Measurements from ENCODE around the gene ZNF638. TPM values are rescaled to one million over a fixed set of nuclear protein-coding genes. Genes with fewer than 3 reads are reported as not detected.

The ZNF638 gene
- total RNA-seq, 2 donors from 2014 or later: 196 to 208 TPM

GRCh38 chr2:71379086-71379485, 47.5 kb downstream of the ZNF638 start:
- Histone ChIP-seq H3K4me3 (ENCODE audit: low read length) (no peak overlapping the region), H3K27me3 (ENCODE audit: control insufficient read depth, insufficient read depth, low read length, poor library complexity, severe bottlenecking) (no peaks in the 10 kb centered on the region), H3K36me3 (ENCODE audit: control insufficient read depth, insufficient read depth, low read length) (peaks cover 91% of the 10 kb centered on the region), H3K9ac (ENCODE audit: extremely low read depth, low read length, poor library complexity, severe bottlenecking) (no peak overlapping the region), H3K27ac (ENCODE audit: low read depth, low read length) (no peak overlapping the region), H3K9me3 (ENCODE audit: control insufficient read depth, low read length) (no peaks in the 10 kb centered on the region), H3K4me1 (ENCODE audit: control insufficient read depth, insufficient read depth, low read length) (no peaks in the 10 kb centered on the region)
- no peak for DNase-seq
- Mint-ChIP-seq H3K36me3 (ENCODE audit: low read depth) (peaks cover 67% of the 10 kb centered on the region), H3K9me3 (no peaks in the 10 kb centered on the region), H3K4me1 (no peaks in the 10 kb centered on the region), H3K27me3 (ENCODE audit: insufficient read depth) (no peaks in the 10 kb centered on the region), H3K27ac (peak overlapping the region; percentile 74), H3K4me3 (no peak overlapping the region)
- TF ChIP-seq CTCF (conservative IDR thresholded peaks at IDR 0.05): no peak
- 93 to 96% methylated on average over 3 to 4 of the region's 4 CpGs for WGBS, 2 experiments (ENCODE audit: insufficient coverage in 1 of 2, insufficient read length in 1 of 2)

GRCh38 chr2:71380665-71381064, 49.1 kb downstream of the ZNF638 start:
- Histone ChIP-seq H3K9me3 (ENCODE audit: control insufficient read depth, low read length) (no peaks in the 10 kb centered on the region), H3K4me1 (ENCODE audit: control insufficient read depth, insufficient read depth, low read length) (no peaks in the 10 kb centered on the region), H3K4me3 (ENCODE audit: low read length) (no peak overlapping the region), H3K9ac (ENCODE audit: extremely low read depth, low read length, poor library complexity, severe bottlenecking) (no peak overlapping the region), H3K36me3 (ENCODE audit: control insufficient read depth, insufficient read depth, low read length) (peaks cover 91% of the 10 kb centered on the region), H3K27ac (ENCODE audit: low read depth, low read length) (no peak overlapping the region), H3K27me3 (ENCODE audit: control insufficient read depth, insufficient read depth, low read length, poor library complexity, severe bottlenecking) (no peaks in the 10 kb centered on the region)
- WGBS, 2 experiments (ENCODE audit: insufficient coverage in 1 of 2, insufficient read length in 1 of 2): 96% methylated on average over 3 of the region's 3 CpGs; no CpG with 5 or more reads in 1 of the 2 experiments
- H3K27ac Mint-ChIP-seq: no peak overlapping the region
- H3K4me3 Mint-ChIP-seq: no peak overlapping the region
- no peaks in the 10 kb centered on the region for H3K27me3 Mint-ChIP-seq (ENCODE audit: insufficient read depth)
- no peaks in the 10 kb centered on the region for H3K9me3 Mint-ChIP-seq
- DNase-seq: no peak
- H3K36me3 Mint-ChIP-seq (ENCODE audit: low read depth): peaks cover 67% of the 10 kb centered on the region
- no peaks in the 10 kb centered on the region for H3K4me1 Mint-ChIP-seq
- TF ChIP-seq CTCF (conservative IDR thresholded peaks at IDR 0.05): no peak

GRCh38 chr2:71385012-71385411, 53.4 kb downstream of the ZNF638 start:
- H3K27ac ChIP-seq (ENCODE audit: low read depth, low read length): no peak overlapping the region
- no peak overlapping the region for H3K9ac ChIP-seq (ENCODE audit: extremely low read depth, low read length, poor library complexity, severe bottlenecking)
- Mint-ChIP-seq H3K9me3 (peaks cover 20% of the 10 kb centered on the region), H3K27ac (no peak overlapping the region), H3K4me1 (no peaks in the 10 kb centered on the region), H3K27me3 (ENCODE audit: insufficient read depth) (no peaks in the 10 kb centered on the region), H3K36me3 (ENCODE audit: low read depth) (peaks cover 80% of the 10 kb centered on the region), H3K4me3 (no peak overlapping the region)
- no peak overlapping the region for H3K4me3 ChIP-seq (ENCODE audit: low read length)
- peaks cover 96% of the 10 kb centered on the region for H3K36me3 ChIP-seq (ENCODE audit: control insufficient read depth, insufficient read depth, low read length)
- no peak for TF ChIP-seq CTCF (conservative IDR thresholded peaks at IDR 0.05)
- WGBS, 2 experiments (ENCODE audit: insufficient coverage in 1 of 2, insufficient read length in 1 of 2): 89 to 100% methylated on average over 1 of the region's 1 CpG
- peaks cover 21% of the 10 kb centered on the region for H3K9me3 ChIP-seq (ENCODE audit: control insufficient read depth, low read length)
- no peak for DNase-seq
- H3K27me3 ChIP-seq (ENCODE audit: control insufficient read depth, insufficient read depth, low read length, poor library complexity, severe bottlenecking): no peaks in the 10 kb centered on the region
- no peaks in the 10 kb centered on the region for H3K4me1 ChIP-seq (ENCODE audit: control insufficient read depth, insufficient read depth, low read length)
